NCI-H2029 treated with DMSO at 0.1 percent for 48 hours (cell line): ENCODE data around the gene RPS8.
"Not testable (repeated sequence)": the region's sequence is repeated elsewhere in the genome, so short reads cannot be mapped to it uniquely, and the experiment has no call there.

Experiments
- DNase-seq: peaks from one replicate; lab custom pipeline; 2025; lab: John Stamatoyannopoulos, UW

RPS8 gene

GRCh38 chr1:44803062-44803311 is 27.6 kb downstream of the RPS8 start:
- DNase-seq, result no peak

- DNase-seq, result no peak
Observed at GRCh38 chr1:44803312-44804095, 28.2 kb downstream of the RPS8 start.

- no peak for DNase-seq
Observed at GRCh38 chr1:44805311-44806024, 30.1 kb downstream of the RPS8 start.

GRCh38 chr1:44806025-44806703 is 30.8 kb downstream of the RPS8 start:
- no peak for DNase-seq

- no peak for DNase-seq
Observed at GRCh38 chr1:44806704-44807363, 31.5 kb downstream of the RPS8 start, which contains the start of gene DYNLT4. TSS of gene DYNLT4 (minus strand) at chr1:44807351. CDS start at chr1:44806668, 683 bp downstream.

- DNase-seq, result peak; percentile 90
Observed at GRCh38 chr1:44807364-44808062, 32.2 kb downstream of the RPS8 start.

GRCh38 chr1:44808063-44808937 is 33.0 kb downstream of the RPS8 start, which contains the start of gene BTBD19:
TSS of gene BTBD19 (plus strand) at chr1:44808523. CDS start at chr1:44808821, 298 bp downstream.
- DNase-seq, result no peak

- no peak for DNase-seq
Observed at GRCh38 chr1:44808938-44809917, 33.9 kb downstream of the RPS8 start.

GRCh38 chr1:44810101-44810761 is 34.9 kb downstream of the RPS8 start:
- no peak for DNase-seq

GRCh38 chr1:44810762-44811105 is 35.4 kb downstream of the RPS8 start:
- DNase-seq, result not testable (repeated sequence)

GRCh38 chr1:44811234-44811633 is 35.9 kb downstream of the RPS8 start:
- DNase-seq, result no peak

GRCh38 chr1:44812822-44813543 is 37.6 kb downstream of the RPS8 start:
- no peak for DNase-seq

GRCh38 chr1:44815926-44816325 is 40.6 kb downstream of the RPS8 start:
- DNase-seq, result not testable (repeated sequence)

- DNase-seq, result no peak
Observed at GRCh38 chr1:44817307-44817706, 42.0 kb downstream of the RPS8 start.

GRCh38 chr1:44817771-44818495 is 42.6 kb downstream of the RPS8 start:
- no peak for DNase-seq

GRCh38 chr1:44819196-44819607 is 43.9 kb downstream of the RPS8 start:
- peak; percentile 80 for DNase-seq

- peak; percentile 96 for DNase-seq
Observed at GRCh38 chr1:44819608-44820327, 44.4 kb downstream of the RPS8 start.
